HepG2 (cell line): Measurements from ENCODE around the gene RBMS2. TPM values are rescaled to one million over a fixed set of nuclear protein-coding genes. Genes with fewer than 3 reads are reported as not detected.

Experiments
- AKAP8 ChIP-seq: sonication (generic); formaldehyde crosslinking; IDR thresholded peaks from 2 replicates; pipeline ENCODE4 v1.5.1; 2020; ENCODE audit warnings: mild to moderate bottlenecking, missing genetic modification reagents
- CEBPZ ChIP-seq: IDR thresholded peaks from 2 replicates; pipeline ENCODE4 v1.6.1; 2012; ENCODE audit warnings: low read length, improper control_type of control experiment
- FOXC1 ChIP-seq: sonication (generic); formaldehyde crosslinking; IDR thresholded peaks from 2 replicates; pipeline ENCODE4 v1.8.0; 2022; ENCODE audit warnings: mild to moderate bottlenecking, missing genetic modification reagents, borderline replicate concordance
- FOXM1 ChIP-seq: sonication (generic); formaldehyde crosslinking; IDR thresholded peaks from 2 replicates; pipeline ENCODE4 v1.5.0; 2020; ENCODE audit warnings: missing genetic modification reagents
- HOXA9 ChIP-seq: sonication (generic); formaldehyde crosslinking; IDR thresholded peaks from 2 replicates; pipeline ENCODE4 v1.8.1; 2022; ENCODE audit warnings: missing genetic modification reagents, mild to moderate bottlenecking, moderate library complexity, borderline replicate concordance
- JUNB ChIP-seq: sonication (generic); formaldehyde crosslinking; IDR thresholded peaks from 2 replicates; pipeline ENCODE4 v1.8.0; 2022; ENCODE audit warnings: missing genetic modification reagents, mild to moderate bottlenecking, borderline replicate concordance
- MIER3 ChIP-seq: IDR thresholded peaks from 2 replicates; pipeline ENCODE4 v1.6.1; 2016; ENCODE audit warnings: missing compliant biosample characterization, borderline replicate concordance
- MYC ChIP-seq: sonication (generic); formaldehyde crosslinking; IDR thresholded peaks from 2 replicates; pipeline ENCODE4 v1.9.0; 2021; ENCODE audit warnings: missing genetic modification reagents, borderline replicate concordance
- NAIF1 ChIP-seq: sonication (generic); formaldehyde crosslinking; IDR thresholded peaks from 2 replicates; pipeline ENCODE4 v1.5.0; 2020; ENCODE audit warnings: mild to moderate bottlenecking, missing genetic modification reagents, borderline replicate concordance
- NKX3-1 ChIP-seq: sonication (generic); formaldehyde crosslinking; IDR thresholded peaks from 2 replicates; pipeline ENCODE4 v1.5.0; 2020; ENCODE audit warnings: missing genetic modification reagents
- NR1H2 ChIP-seq: sonication (generic); formaldehyde crosslinking; IDR thresholded peaks from 2 replicates; pipeline ENCODE4 v1.8.1; 2022; ENCODE audit warnings: low read depth, missing genetic modification reagents, borderline replicate concordance
- RARA ChIP-seq: IDR thresholded peaks from 2 replicates; pipeline ENCODE4 v1.6.1; 2016; ENCODE audit warnings: missing genetic modification reagents, missing compliant biosample characterization
- SMAD3 ChIP-seq: sonication (generic); formaldehyde crosslinking; IDR thresholded peaks from 2 replicates; pipeline ENCODE4 v1.4.0; 2020; ENCODE audit warnings: missing genetic modification reagents
- SPEN ChIP-seq: sonication (generic); formaldehyde crosslinking; IDR thresholded peaks from 2 replicates; pipeline ENCODE4 v1.5.1; 2020; ENCODE audit warnings: low read depth, mild to moderate bottlenecking, missing genetic modification reagents
- STAT5B ChIP-seq: sonication (generic); formaldehyde crosslinking; IDR thresholded peaks from 2 replicates; pipeline ENCODE4 v1.4.0; 2020; ENCODE audit warnings: missing genetic modification reagents
- SUZ12 ChIP-seq: fragments of 150-350 bp; IDR thresholded peaks from 2 replicates; pipeline ENCODE4 v1.6.1; 2014; ENCODE audit warnings: low read depth, low read length
- TEAD2 ChIP-seq: sonication (generic); formaldehyde crosslinking; IDR thresholded peaks from 2 replicates; pipeline ENCODE4 v1.9.0; 2021; ENCODE audit warnings: missing genetic modification reagents
- THAP7 ChIP-seq: sonication (generic); formaldehyde crosslinking; IDR thresholded peaks from 2 replicates; pipeline ENCODE4 v1.8.1; 2023; ENCODE audit warnings: mild to moderate bottlenecking, missing genetic modification reagents
- ZBTB38 ChIP-seq: sonication (generic); formaldehyde crosslinking; IDR thresholded peaks from 2 replicates; pipeline ENCODE4 v1.5.1; 2020; ENCODE audit warnings: mild to moderate bottlenecking, missing genetic modification reagents
- ZNF580 ChIP-seq: IDR thresholded peaks from 2 replicates; pipeline ENCODE4 v1.6.1; 2016; ENCODE audit warnings: low read depth, borderline replicate concordance
- ZNF672 ChIP-seq: sonication (generic); formaldehyde crosslinking; IDR thresholded peaks from 2 replicates; pipeline ENCODE4 v1.8.1; 2022; ENCODE audit warnings: missing genetic modification reagents
- ZNF709 ChIP-seq: sonication (generic); formaldehyde crosslinking; IDR thresholded peaks from 2 replicates; pipeline ENCODE4 v1.5.0; 2020; ENCODE audit warnings: mild to moderate bottlenecking, missing genetic modification reagents
- ZNF749 ChIP-seq: sonication (generic); formaldehyde crosslinking; IDR thresholded peaks from 2 replicates; pipeline ENCODE4 v1.8.0; 2022; ENCODE audit warnings: mild to moderate bottlenecking, missing genetic modification reagents, moderate library complexity, borderline replicate concordance
- ZSCAN31 ChIP-seq: sonication (generic); formaldehyde crosslinking; IDR thresholded peaks from 2 replicates; pipeline ENCODE4 v1.5.0; 2020; ENCODE audit warnings: low read depth, mild to moderate bottlenecking, missing genetic modification reagents
- polyA plus RNA-seq, 8 experiments: library from polyadenylated mRNA; depleted of rRNA in 3 of 8; stranded (reverse) in 7 of 8; unstranded in 1 of 8; fragments of >200 nt; fragmentation: Illumina TruSeq in 4 of 8; extraction: Trizol in 4 of 8; gene quantifications; 2 replicates each; pipeline versions ENCODE4 v1.2.1 to v1.2.3, GENCODE V29; 2011 to 2016; ENCODE audit warnings: low read depth in 4 of 8, missing spikeins in 1 of 8, mixed read lengths in 1 of 8; ENCODE audit not compliant: insufficient read depth in 1 of 8
- total RNA-seq, 5 experiments: library from RNA; depleted of rRNA; stranded (reverse); fragments of >200 nt; fragmentation: Illumina TruSeq; extraction: Trizol; gene quantifications; 2 replicates each; pipeline ENCODE4 v1.2.3, GENCODE V29; 2016; ENCODE audit warnings: low read depth in 1 of 5
- TF ChIP-seq, protein P1 (sequence below): sonication (generic); formaldehyde crosslinking; IDR thresholded peaks from 2 replicates; pipeline ENCODE4 v1.5.0; 2020; ENCODE audit warnings: missing genetic modification reagents

Gene RBMS2
- total and polyA plus RNA-seq, 2 of the 13 experiments (the other 11 are each of a cell fraction or from before 2014, with no cell fraction given) = 0.53 to 7.4 TPM

- TF ChIP-seq ZNF580 (CRISPR knock-in tag) (peak; percentile 80; the same call in 1 of the 2 replicates), STAT5B (CRISPR knock-in tag) (no peak), MIER3 (CRISPR knock-in tag) (peak; percentile 79; the same call in 1 of the 2 replicates), SUZ12 (no peak), NR1H2 (CRISPR knock-in tag) (no peak), ZNF749 (CRISPR knock-in tag) (no peak), ZNF672 (CRISPR knock-in tag) (no peak), MYC (CRISPR knock-in tag) (peak; percentile 87; the same call in 1 of the 2 replicates), ZBTB38 (CRISPR knock-in tag) (peak; percentile 76; the same call in 1 of the 2 replicates), AKAP8 (CRISPR knock-in tag) (peak; percentile 80; the same call in 1 of the 2 replicates), THAP7 (CRISPR knock-in tag) (no peak), JUNB (CRISPR knock-in tag) (no peak), CEBPZ (no peak), FOXM1 (no peak), NKX3-1 (no peak), TEAD2 (CRISPR knock-in tag) (no peak), HOXA9 (CRISPR knock-in tag) (no peak), SMAD3 (peak; percentile 86), FOXC1 (CRISPR knock-in tag) (peak; percentile 86; the same call in 1 of the 2 replicates), NAIF1 (no peak), RARA (CRISPR knock-in tag) (no peak), ZNF709 (CRISPR knock-in tag) (no peak), ZSCAN31 (CRISPR knock-in tag) (peak; percentile 66; the same call in 1 of the 2 replicates), SPEN (peak; percentile 93)
- TF ChIP-seq, protein P1, sequence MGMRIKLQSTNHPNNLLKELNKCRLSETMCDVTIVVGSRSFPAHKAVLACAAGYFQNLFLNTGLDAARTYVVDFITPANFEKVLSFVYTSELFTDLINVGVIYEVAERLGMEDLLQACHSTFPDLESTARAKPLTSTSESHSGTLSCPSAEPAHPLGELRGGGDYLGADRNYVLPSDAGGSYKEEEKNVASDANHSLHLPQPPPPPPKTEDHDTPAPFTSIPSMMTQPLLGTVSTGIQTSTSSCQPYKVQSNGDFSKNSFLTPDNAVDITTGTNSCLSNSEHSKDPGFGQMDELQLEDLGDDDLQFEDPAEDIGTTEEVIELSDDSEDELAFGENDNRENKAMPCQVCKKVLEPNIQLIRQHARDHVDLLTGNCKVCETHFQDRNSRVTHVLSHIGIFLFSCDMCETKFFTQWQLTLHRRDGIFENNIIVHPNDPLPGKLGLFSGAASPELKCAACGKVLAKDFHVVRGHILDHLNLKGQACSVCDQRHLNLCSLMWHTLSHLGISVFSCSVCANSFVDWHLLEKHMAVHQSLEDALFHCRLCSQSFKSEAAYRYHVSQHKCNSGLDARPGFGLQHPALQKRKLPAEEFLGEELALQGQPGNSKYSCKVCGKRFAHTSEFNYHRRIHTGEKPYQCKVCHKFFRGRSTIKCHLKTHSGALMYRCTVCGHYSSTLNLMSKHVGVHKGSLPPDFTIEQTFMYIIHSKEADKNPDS (CRISPR knock-in tag) = peak; percentile 54; the same call in 1 of the 2 replicates
Measured at GRCh38 chr12:56630180-56630632, 108.6 kb downstream of the RBMS2 start, which contains the start of gene BAZ2A (continued).
